Cardiac muscle cell (in vitro differentiated cells and primary cell): ENCODE data around the gene ARF4. TPM values are rescaled to one million over a fixed set of nuclear protein-coding genes. Genes with fewer than 3 reads are reported as not detected.

Experiments
- DNase-seq, 2 donors: peaks; one replicate each; pipeline versions ENCODE4 v3.0.0 to v3.0.0-alpha.2; 2010 to 2017; ENCODE audit warnings: low read depth in 1 of 2, low spot score in 1 of 2
- H3K27ac ChIP-seq: fragments of 200-600 bp; sonication (generic); 2 replicates; pipeline ENCODE4 v1.5.1; 2016
- H3K27me3 ChIP-seq: fragments of 200-600 bp; sonication (generic); 2 replicates; pipeline ENCODE4 v1.6.0; 2016; ENCODE audit warnings: control low read depth
- H3K36me3 ChIP-seq: fragments of 200-600 bp; sonication (generic); 2 replicates; pipeline ENCODE4 v1.5.1; 2016; ENCODE audit warnings: control low read depth
- H3K4me1 ChIP-seq: fragments of 200-600 bp; sonication (generic); 2 replicates; pipeline ENCODE4 v1.8.1; 2017; ENCODE audit warnings: low read depth, mild to moderate bottlenecking, mixed run types
- H3K4me3 ChIP-seq: fragments of 200-600 bp; sonication (generic); 2 replicates; pipeline ENCODE4 v1.5.1; 2016; ENCODE audit warnings: mild to moderate bottlenecking
- H3K9me3 ChIP-seq: fragments of 200-600 bp; sonication (generic); 2 replicates; pipeline ENCODE4 v1.5.1; 2017; ENCODE audit warnings: low read depth, mild to moderate bottlenecking, control low read depth
- polyA plus RNA-seq: library from polyadenylated mRNA; unstranded; fragments of >200 nt; fragmentation: Nextera tagmentation; extraction: Ambion mirVana; gene quantifications from 2 replicates; pipeline ENCODE4 v1.2.1, GENCODE V29; 2016
- total RNA-seq: library from RNA; depleted of rRNA; stranded (reverse); fragments of >200 nt; gene quantifications from 2 replicates; pipeline ENCODE4 v1.2.3, GENCODE V29; 2016
- TF ChIP-seq, protein P1 (sequence below): IDR thresholded peaks from 2 replicates; pipeline ENCODE4 v1.5.1; 2012; ENCODE audit warnings: low read depth, mild to moderate bottlenecking, low read length

ARF4 gene
- total and polyA plus RNA-seq, 2 experiments from 2014 or later, result 70.7 to 248 TPM

GRCh38 chr3:57582474-57583168 is 14.5 kb downstream of the ARF4 start:
- peaks cover 39% of the 10 kb centered on the region for H3K36me3 ChIP-seq
- no peak overlapping the region for H3K4me3 ChIP-seq
- no peaks in the 10 kb centered on the region for H3K9me3 ChIP-seq
- TF ChIP-seq, protein P1, sequence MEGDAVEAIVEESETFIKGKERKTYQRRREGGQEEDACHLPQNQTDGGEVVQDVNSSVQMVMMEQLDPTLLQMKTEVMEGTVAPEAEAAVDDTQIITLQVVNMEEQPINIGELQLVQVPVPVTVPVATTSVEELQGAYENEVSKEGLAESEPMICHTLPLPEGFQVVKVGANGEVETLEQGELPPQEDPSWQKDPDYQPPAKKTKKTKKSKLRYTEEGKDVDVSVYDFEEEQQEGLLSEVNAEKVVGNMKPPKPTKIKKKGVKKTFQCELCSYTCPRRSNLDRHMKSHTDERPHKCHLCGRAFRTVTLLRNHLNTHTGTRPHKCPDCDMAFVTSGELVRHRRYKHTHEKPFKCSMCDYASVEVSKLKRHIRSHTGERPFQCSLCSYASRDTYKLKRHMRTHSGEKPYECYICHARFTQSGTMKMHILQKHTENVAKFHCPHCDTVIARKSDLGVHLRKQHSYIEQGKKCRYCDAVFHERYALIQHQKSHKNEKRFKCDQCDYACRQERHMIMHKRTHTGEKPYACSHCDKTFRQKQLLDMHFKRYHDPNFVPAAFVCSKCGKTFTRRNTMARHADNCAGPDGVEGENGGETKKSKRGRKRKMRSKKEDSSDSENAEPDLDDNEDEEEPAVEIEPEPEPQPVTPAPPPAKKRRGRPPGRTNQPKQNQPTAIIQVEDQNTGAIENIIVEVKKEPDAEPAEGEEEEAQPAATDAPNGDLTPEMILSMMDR, result peak; percentile 18
- no peak for DNase-seq
- no peaks in the 10 kb centered on the region for H3K27me3 ChIP-seq
- H3K27ac ChIP-seq, result peak overlapping the region; percentile 37
- peaks cover 10% of the 10 kb centered on the region for H3K4me1 ChIP-seq

- no peaks in the 10 kb centered on the region for H3K9me3 ChIP-seq
- no peak overlapping the region for H3K27ac ChIP-seq
- no peak for DNase-seq
- H3K27me3 ChIP-seq, result no peaks in the 10 kb centered on the region
- H3K4me3 ChIP-seq, result no peak overlapping the region
- TF ChIP-seq, protein P1, result no peak
- no peaks in the 10 kb centered on the region for H3K4me1 ChIP-seq
- H3K36me3 ChIP-seq, result peaks cover 67% of the 10 kb centered on the region
Observed at GRCh38 chr3:57577801-57578200, 19.3 kb downstream of the ARF4 start.

DNA sequence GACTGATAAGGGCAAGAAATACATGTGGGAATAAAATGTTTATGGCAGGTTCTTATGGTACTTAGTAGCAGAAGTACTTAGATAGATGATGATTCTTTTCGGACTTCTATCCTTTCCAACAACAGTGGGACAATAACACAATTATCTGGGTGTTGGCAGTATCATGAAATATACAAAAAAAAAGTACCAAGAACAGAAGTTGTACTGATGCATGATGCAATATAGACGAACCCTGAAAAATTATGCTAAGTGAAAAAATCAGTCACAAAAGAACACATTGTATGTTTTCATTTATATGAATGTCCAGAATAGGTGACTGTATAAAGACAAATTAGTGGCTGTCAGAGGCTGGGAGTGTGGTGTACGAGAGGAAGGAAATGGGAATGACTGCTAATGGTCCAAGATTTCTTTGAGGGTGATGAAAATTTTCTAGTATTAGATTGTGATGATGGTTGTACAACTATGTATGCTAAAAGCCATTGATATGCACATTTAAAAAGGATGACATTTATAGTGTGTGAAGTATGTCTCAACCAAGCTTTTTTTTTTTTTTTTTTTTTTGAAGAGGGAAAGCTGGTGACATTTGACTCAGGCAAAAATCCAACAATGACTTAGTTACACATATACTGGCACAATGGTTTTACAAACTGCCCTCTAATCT is 21.0 kb downstream of the ARF4 start:
- DNase-seq, result no peak
- Histone ChIP-seq H3K36me3 (peaks cover 69% of the 10 kb centered on the region), H3K4me3 (no peak overlapping the region), H3K9me3 (no peaks in the 10 kb centered on the region), H3K27me3 (no peaks in the 10 kb centered on the region), H3K4me1 (no peaks in the 10 kb centered on the region), H3K27ac (peak overlapping the region; percentile 58)
- TF ChIP-seq, protein P1, result no peak

GRCh38 chr3:57572096-57572495 is 25.0 kb downstream of the ARF4 start:
- H3K27me3 ChIP-seq, result no peaks in the 10 kb centered on the region
- TF ChIP-seq, protein P1, result no peak
- H3K9me3 ChIP-seq, result no peaks in the 10 kb centered on the region
- no peak overlapping the region for H3K27ac ChIP-seq
- no peaks in the 10 kb centered on the region for H3K4me1 ChIP-seq
- no peak overlapping the region for H3K4me3 ChIP-seq
- DNase-seq, result no peak
- peaks cover 57% of the 10 kb centered on the region for H3K36me3 ChIP-seq

- Histone ChIP-seq H3K36me3 (peaks cover 48% of the 10 kb centered on the region), H3K27me3 (no peaks in the 10 kb centered on the region), H3K27ac (no peak overlapping the region), H3K4me3 (no peak overlapping the region), H3K9me3 (no peaks in the 10 kb centered on the region), H3K4me1 (no peaks in the 10 kb centered on the region)
- DNase-seq, result no peak
- TF ChIP-seq, protein P1, result no peak
Observed at GRCh38 chr3:57570878-57571277, 26.3 kb downstream of the ARF4 start.
